GM18909 (cell line): Measurements from ENCODE around the gene TPRA1.

Experiments used
- ATAC-seq: cut with Tn5 transposase; IDR thresholded peaks from one replicate; pipeline ENCODE4 v1.9.1; 2021; ENCODE audit warnings: mild to moderate bottlenecking; ENCODE audit not compliant: unreplicated experiment, poor library complexity

The TPRA1 gene

GRCh38 chr3:127568586-127568985 is 21.9 kb downstream of the TPRA1 start:
- ATAC-seq = no peak

GRCh38 chr3:127566833-127567232 is 23.7 kb downstream of the TPRA1 start:
- no peak for ATAC-seq

- no peak for ATAC-seq
Observed at GRCh38 chr3:127565711-127566110, 24.8 kb downstream of the TPRA1 start.

- ATAC-seq = no peak
Observed at GRCh38 chr3:127560051-127560787, 30.3 kb downstream of the TPRA1 start.

GRCh38 chr3:127556565-127556964 is 34.0 kb downstream of the TPRA1 start:
- no peak for ATAC-seq

GRCh38 chr3:127555108-127555507 is 35.4 kb downstream of the TPRA1 start:
- no peak for ATAC-seq

DNA sequence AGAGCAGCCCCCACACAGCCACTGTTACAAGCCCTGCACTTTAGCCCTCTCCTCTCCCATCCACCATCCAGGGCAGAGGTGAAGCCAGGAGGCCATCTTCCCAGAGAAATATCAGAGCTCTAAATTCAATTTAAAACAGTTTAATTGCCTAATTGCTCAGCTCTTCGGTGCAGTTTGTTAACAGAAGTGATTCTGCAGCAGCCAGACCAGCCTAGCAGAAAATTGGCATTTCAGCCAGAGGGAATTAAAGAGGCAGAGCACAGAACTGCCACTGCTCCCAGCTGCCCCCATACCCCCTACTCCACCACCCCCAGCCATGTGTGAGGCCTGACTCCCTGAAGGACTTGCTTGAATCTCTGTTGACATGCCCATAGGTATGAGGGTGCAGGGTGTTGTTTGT is 38.5 kb downstream of the TPRA1 start:
- no peak for ATAC-seq

GRCh38 chr3:127551178-127551577 is 39.4 kb downstream of the TPRA1 start:
- no peak for ATAC-seq

DNA sequence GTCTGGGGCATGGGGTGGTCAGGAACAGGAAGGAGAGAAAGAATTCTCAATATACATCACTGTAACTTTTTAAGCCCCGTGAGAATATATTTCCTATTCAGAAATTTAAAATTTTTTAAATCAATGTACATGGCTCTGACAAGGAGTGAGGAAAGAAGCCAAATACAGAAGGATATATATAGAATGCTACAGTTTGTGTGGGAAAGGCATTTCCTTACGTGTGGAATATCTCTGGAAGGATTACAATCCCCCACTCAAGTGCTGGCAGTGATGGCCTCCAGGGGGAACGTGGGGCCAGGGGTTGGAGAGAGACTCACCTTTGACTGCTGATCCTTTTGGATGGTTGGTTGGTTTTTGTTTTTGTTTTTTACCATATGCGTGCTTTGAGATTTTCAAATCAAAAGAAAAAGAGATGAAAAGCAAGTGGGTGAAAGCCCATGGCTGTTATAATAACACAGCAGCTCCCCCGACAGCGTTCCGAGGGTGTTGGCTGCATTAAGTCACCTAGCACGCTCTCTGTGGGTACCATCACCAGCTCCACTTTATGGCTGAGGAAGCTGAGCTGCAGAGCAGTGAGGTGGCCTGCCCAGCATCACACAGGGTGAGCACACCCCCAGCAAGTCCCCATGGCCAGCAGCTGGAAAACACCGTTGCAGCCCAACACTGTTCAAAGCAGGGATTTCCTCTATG is 39.9 kb downstream of the TPRA1 start:
- ATAC-seq = no peak

DNA sequence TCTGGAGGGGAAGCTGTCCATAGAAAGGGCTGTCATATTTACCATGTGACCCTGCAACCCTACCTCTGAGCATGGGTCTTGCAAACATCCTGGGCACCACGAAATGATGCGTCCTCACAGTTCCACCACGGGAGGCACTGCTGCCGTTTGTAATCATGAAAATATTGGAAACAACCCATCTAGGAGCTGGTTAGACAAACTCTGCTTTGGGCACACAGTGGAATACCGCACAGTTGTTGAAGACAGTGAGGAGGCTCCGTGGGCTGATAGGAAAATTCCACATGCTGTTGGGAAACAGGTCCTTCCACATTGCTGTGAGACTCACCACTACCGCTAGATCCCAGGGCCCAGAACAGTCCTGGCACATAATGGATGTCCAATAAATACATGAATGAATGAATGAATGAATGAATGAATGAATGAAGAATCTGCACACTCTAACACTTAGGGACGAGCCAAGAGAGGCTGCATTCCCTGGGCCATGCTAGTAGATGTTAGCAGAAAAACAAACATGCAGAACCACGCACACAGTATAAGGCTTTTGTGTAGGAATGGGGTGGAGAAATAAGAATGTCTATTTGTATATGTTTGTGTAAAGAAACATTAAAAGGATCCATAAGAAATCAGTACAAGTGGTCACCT is 40.6 kb downstream of the TPRA1 start:
- no peak for ATAC-seq

GRCh38 chr3:127547761-127548605 is 42.5 kb downstream of the TPRA1 start:
- ATAC-seq = peak; percentile 74

DNA sequence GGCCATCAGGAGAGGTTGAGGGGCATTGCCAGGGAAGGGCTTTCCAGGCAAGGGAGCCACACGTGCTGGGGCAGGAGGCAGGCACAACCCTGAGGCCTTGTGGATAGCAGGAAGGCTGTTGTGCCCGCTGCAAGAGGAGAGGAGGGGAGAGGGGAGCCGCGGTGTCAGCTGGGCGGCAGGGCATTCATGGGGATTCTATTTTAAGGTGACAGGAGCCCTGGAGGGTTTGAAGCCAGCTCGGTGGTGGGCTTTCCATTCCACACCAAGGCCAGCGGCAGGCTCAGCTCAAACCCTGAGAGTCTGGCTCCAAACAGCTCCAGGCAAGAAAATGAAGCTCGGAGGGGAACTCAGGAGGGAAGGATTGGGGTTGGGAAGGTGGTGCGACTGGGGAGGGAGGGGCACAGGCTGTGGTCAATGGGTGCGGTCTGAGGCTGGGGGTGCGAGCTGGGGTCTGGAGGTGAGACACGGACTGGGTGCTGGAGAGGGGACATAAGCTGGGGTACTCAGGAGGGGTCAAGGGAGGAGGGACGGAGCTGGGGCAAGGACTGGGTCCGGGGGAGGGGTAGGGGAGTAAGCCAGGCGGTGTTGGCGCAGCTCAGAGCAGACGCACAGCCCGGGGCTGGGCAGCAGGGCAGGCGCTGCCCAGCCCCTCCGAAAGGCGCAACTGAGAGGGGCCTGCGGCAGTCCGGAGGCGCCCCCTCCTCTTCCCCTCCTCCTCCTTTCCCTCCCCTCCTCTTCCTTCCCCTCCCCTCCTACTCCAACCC is 43.4 kb downstream of the TPRA1 start:
- ATAC-seq = no peak

DNA sequence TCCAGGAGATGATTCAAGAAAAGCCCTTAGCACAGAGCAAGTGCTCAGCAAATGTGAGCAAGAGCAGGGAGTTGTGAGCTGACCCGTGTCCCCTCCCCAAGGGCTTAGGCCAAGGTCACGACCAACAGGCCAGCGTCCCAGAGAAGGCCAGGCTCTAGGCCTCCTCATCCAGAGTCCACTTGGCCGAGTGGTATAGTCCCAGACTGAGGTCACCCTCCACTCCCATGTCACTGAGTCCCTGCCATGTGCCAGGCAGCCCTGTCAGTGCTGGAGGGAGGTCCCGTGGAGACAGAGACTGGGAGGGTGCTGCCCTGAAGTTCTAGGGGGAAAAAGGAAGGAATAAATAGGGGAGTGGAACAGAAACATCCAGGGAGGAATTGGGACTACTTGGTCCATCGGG is 44.0 kb downstream of the TPRA1 start:
- ATAC-seq = no peak

- no peak for ATAC-seq
Observed at GRCh38 chr3:127545711-127546457, 44.6 kb downstream of the TPRA1 start.

GRCh38 chr3:127545216-127545615 is 45.3 kb downstream of the TPRA1 start:
- no peak for ATAC-seq

GRCh38 chr3:127544803-127545201 is 45.7 kb downstream of the TPRA1 start:
- no peak for ATAC-seq

DNA sequence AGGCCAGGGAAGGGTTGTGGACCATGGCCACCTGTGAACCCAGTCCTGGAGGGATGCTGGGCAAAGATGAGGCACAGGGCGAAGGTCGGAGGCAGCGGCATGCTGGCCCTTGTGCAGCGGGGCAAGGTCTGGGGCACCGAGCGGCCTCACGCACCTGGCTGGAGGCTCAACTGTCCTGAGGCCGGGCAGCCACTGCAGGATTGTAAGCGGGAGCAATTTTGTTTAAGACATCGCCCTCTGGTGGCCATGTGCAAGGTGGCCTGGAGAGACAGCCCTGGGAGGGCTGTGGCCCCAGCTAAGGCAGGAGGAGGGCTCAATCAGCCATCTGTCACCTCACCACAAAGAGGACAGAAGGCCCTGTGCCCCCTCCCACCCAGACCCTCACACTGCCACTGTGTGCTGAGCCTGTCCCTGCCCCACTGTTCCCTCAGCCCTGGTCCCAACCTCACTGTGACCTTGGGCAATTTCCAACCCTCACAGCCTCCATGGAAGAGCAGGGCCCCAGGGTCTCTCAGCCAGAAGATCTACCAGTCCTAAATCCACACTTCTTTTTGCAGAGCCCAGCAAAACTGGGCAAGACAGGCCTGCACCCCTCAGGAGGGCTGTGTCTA is 46.2 kb downstream of the TPRA1 start:
- ATAC-seq = peak; percentile 67

GRCh38 chr3:127543441-127543840 is 47.1 kb downstream of the TPRA1 start:
- ATAC-seq = no peak

DNA sequence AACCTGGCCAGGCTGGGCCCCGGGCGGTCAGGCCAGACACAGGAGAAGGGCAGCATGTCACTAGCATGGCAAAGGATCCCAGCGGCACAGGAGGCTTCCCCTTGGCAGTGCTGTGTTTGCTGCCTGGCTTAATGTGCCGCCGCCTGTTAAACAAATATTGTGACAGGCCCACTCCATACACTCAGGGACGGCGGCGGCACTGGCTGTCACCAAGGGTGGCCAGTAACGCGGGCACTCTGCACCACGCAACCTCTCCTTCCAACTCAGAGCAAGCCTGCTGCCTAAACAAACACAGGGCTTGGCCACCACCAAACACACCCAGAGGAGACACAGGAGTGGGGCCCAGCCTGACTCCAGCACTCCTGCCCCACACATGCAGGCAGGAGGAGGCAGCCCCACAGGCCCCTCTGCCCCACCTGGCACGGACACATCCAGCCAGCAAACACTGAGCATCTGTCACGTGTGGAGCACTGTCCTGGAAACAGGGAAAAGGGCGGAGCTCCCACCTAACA is 48.0 kb downstream of the TPRA1 start:
- ATAC-seq = no peak
